GM20431 (cell line): ENCODE measurements around the gene CCDC57.

Experiments used
- in situ Hi-C: fragments of 300-500 bp; cut with MseI, MboI; formaldehyde crosslinking; loops from one replicate; pipeline ENCODE4 v1.15.0; 2020; ENCODE audit warnings: low sequenced_read_pairs; ENCODE audit not compliant: unreplicated experiment

CCDC57 gene

DNA sequence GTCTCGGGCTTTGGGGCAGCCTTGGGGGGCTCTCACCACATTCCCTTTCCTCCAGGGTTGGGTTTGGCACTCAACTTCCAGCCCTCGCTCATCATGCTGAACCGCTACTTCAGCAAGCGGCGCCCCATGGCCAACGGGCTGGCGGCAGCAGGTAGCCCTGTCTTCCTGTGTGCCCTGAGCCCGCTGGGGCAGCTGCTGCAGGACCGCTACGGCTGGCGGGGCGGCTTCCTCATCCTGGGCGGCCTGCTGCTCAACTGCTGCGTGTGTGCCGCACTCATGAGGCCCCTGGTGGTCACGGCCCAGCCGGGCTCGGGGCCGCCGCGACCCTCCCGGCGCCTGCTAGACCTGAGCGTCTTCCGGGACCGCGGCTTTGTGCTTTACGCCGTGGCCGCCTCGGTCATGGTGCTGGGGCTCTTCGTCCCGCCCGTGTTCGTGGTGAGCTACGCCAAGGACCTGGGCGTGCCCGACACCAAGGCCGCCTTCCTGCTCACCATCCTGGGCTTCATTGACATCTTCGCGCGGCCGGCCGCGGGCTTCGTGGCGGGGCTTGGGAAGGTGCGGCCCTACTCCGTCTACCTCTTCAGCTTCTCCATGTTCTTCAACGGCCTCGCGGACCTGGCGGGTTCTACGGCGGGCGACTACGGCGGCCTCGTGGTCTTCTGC lies 24.6 kb upstream of the CCDC57 start:
- in situ Hi-C loops: no loop called here

DNA sequence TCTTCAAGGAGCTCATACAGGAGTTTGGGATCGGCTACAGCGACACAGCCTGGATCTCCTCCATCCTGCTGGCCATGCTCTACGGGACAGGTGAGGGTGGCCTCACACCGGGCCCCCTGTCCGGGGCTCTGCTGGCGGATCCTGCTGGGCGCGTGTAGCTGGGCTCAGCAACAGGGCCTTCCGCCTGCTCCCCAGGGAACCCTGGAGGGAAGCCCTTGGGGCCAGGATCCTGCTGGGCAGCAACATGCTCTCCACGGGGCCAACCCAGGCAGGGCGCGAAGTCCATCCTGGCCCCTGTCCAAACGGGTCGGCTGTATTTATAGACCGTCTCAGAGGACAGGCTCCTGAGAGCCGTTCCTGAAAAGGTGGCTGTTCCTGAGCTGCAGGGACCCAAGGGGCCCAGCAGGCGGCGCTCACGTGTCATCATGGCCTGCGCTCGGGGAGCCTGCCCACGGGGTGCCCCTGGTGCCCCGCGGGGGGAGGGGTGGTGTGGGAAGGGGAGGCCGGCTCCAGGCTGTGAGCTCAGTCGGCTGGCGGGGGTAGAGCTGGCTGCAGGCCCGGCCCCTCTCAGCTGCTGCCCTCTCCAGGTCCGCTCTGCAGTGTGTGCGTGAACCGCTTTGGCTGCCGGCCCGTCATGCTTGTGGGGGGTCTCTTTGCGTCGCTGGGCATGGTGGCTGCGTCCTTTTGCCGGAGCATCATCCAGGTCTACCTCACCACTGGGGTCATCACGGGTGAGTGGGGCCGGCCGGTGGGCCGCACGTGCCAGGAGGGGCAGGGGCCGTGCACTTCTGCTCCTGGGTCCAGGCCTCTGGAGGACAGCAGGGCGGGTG lies 23.7 kb upstream of the CCDC57 start:
- in situ Hi-C loops: no loop called here

DNA sequence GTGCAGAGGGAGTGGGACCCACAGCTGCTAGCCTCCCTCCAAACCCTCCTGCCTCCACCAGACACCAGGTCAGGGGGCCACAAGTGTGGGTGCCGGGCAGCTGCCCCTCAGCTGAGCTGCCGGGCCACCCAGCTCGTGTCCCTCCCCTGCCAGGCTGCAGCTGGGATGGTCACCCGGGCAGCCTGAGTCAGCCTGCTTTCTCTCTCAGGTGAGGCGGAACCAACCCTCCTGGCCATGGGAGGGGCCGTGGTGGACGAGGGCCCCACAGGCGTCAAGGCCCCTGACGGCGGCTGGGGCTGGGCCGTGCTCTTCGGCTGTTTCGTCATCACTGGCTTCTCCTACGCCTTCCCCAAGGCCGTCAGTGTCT lies 23.1 kb upstream of the CCDC57 start:
- in situ Hi-C loops: no loop called here

DNA sequence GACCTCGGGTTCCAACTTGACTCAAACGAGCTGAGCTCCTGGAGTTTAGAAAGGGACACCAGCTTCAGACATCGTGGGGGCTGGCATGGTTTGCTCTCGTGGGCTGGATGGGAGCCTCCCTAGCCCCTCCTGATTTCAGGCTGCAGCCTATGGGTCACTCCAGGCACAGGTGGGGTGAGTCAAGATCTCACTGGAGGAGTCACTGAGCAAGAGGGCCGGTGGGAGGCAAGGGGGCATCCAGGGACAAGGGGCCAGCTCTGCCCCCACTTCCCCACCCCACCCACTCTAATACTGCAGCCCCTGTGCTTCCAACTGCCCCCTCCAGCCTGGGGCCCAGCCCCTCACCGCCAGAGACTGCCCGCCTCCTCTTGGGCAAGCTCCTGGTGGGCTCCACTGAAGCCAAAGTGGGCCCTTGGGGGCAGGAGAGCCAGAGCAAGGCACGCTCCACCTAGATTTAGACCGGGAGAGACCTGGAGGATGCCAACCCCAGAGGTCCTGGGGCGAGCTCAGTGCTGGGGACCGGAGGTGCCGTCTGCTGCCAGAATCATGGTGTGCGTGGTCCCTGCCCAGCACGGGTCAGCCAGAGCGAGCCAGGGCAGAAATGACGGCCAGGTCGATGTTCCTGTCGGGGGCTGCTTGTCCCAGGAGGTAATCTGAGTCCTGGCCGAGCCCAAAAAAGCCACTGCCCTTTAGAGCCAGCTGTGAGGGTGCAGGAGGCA lies 22.6 kb upstream of the CCDC57 start:
- in situ Hi-C loops: no loop called here

DNA sequence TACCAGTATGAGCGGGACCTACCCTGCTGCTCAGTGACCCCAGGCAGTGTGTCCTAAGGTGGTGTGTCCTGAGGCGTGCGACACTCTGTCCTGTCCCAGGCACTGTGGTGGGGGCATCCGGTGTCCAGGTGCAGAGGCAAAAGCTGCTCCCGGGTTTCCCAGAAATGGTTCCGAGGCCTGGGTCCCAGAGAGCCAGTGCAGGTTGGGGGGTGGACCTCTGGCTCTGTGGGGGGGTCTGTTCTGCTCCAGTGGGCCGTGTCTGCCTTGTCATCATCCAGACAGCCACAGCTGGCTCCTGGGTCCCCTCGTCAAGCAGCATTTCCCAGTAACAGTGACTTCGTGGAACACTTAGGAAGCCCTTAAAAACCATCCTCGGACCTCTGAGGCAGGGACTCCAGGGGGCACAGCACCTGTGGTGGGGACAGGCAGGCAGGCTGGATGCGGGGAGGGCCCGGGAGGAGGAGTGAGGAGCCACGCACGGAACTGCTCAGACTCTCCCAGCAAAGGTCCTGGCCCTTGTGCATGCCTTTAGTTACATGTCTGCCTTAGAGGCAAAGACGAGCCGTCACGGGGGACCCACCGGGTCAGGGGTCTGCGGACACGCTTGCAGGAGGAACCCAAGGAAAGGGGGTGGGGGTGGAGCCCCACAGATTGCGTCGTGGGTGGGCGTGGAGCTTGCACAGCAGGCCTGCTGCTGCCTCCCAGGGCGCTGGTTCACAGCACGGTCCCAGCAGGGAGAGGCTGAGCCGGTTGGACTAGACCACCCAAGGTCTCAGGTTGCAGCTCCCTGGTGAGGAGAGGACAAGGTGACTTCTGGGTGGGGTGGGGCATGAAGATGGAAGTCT lies 21.8 kb upstream of the CCDC57 start:
- in situ Hi-C loops: no loop called here

DNA sequence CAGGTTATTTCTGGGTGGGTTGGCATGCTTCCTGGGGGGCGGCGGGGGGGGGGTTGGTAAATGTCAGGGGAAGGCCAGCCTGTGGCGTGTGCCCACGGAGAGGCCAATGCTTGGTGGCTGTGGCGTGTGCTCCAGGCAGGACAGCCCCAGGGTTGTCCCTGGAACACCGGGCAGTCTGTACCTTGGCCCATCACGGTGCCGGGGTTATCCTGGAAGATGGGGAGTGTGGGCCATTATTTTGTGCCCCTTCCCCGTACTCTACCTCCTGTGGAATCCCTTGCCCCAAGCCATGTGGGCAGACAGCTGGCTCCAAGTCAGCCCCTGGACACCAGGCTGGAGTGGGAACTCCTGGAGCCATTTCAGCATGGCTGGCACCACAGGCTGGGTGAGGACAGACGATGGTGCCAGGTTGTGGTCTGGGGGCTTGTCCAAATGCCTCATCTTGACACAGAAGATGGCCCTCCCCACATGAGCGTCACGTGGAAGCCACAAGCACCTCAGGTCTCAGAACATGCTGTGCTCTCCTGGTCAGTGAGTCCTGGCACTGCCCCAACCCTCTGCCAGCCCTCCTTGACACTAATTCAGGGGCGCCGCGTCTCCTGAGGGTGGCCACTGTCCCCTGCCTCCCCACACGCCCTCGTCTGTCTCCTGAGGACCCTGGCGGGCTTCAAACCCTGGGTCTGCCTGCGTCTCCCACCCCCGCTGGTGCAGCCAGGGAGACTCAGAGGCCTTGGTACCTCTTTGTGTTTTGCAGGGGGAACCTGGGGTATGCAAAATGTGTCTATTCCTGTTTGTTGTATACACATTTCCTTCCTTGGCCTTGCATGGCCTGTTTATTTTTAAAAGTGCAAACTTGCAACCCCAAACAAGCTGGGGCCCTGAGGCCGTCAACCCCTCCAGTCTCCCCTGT lies 20.5 kb upstream of the CCDC57 start:
- in situ Hi-C loops: no loop called here

DNA sequence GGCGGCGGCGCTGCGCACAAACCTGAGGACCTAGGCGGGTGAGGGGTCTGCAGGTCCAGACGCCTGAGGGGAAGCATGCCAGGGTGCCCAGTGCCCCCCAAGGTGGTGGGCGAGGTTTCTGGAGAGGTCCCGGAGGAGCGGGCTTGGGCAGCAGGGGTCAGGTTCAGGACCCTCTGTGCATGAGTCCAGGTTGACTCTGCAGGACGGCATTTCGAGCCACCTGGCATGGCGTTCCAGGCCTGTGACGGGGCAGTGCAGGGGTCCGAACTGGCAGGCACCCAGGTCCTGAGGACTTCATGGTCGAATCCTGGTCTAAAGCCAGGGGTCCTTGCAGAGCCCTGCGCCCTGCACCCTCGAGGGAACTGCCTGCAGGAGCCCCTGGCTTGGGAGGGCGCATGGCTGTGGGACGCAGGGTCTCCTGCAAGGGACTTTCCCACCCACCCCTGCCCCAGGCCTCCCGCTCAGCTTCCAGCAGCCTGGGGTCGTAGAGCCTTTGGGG lies 19.7 kb upstream of the CCDC57 start:
- in situ Hi-C loops: no loop called here

DNA sequence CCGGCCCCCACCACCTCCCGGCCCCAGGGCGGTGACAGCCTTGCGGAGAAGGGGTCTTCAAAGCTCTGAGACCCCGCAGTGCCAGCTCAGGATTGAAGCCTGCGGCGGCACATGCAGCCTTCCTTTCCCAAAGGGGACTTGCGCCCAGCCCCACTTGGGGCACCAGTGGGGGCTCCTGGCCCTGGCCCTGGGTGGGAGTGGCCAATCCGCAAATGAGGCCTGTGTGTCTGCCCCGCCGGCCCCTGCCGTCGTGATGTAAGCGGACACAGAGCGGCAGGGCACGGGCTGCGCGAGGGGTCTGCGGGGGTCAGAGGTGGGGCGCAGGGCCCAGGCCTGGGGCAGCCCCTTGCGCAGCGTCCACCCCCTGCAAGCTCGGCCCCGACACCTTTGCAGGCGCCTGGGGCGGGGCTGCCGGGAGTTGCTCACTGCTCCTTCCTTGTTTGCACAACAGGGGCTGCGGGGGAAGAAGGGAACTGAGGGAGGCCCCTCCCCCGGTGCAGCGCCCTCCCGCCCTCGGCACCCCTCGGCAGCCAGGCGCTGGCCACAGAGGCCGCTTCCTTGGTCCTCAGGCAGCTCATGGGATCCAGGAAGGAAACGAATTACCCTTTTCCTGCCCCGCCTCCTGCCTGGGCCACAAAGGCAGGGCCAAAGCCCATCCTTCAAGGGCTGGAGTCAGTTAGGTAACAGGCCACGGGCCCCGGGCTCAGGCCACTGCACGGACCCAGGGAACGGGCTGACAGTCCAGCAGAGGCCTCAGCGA lies 19.1 kb upstream of the CCDC57 start:
- in situ Hi-C loops: no loop called here

DNA sequence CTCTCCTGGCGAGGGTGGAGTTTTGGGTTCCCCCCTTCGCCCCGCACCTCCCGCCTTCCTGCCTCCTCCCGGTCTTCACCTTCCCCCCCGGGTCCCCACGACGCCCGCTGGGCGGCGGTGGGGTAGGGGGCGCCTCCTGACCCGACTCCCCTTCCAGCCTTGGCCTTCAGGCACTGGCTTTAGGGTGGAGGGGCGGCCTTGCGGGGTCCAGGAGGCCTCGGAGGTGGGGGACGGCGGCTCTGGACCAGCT lies 18.6 kb upstream of the CCDC57 start:
- in situ Hi-C loops: no loop called here

DNA sequence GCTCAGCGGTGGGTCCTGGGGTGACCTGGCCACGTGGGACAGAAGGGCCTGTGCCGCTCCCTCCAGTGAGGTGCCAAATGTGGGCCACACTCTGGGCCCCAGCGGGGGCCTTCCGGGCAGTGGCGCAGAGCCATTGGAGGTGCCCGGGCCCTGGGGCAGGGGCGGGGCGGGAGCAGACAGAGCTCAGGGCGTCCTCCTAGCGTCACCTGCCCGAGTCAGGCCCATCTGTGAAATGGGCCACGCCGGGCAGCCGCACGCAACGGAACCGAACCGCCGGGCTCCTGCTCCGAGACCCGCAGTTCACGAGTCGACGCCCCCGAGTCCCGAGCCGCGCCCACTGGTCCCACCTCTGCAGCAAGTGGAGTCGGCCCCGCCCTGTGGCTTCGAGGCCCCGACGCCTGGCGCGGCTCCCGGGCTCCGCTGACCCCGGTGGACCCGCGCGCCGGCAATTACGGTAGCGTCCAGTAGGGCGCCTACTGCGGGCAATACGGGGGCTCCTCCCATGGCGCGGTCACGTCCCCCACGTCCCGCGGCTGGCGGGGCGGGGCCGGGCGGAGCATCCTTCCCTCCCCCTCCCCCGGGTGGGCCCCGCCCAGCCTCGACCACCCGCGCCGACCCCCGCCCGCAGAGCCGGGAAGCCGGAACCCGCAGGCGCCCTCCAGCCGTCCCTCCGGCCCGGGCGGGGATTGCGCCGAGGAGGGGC lies 18.1 kb upstream of the CCDC57 start:
- in situ Hi-C loops: no loop called here

DNA sequence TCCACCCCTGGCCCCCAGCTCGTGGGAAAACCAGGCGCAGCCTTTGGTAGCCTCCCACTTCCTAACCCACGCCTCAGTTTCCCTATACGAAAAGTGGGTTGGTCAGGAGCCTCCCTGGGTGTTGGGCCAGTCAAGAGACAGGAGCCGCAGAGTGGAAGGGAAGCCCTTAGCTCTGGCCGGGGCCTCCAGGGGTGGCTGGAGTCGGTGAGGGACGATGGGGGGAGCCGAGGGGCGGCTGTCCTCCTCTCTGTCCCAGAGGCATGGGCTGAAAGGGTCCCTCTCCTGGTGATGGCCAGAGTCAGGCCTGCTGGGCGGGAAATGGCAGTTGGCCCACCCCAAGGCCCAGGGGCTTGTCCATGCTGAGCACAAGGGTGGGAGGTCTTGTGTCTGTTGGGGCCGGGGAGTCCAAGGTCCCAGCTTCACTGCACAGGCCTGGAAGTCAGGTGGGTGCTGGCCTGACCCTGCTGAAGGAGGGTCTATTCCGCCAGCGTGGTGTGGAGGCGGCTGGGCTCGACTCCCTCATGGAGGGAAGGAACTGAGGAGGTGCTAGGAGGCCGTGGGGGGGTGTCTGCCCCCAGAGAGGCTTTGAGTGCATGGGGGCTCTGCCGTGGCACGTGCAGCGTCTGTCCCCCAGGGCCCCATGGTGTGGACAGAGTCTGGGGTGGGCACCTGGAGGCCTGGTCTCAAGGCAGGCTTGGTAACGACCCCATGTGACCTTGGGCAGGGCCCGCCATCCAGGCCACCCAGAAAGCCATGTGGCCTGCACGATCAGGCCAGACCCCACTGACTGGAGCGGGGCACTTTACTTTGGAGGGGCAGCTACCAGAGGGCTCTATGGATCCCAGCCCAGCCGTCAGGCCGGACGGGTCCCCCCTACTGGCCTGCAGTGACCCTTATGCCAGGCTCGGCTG lies 17.3 kb upstream of the CCDC57 start:
- in situ Hi-C loops: no loop called here

DNA sequence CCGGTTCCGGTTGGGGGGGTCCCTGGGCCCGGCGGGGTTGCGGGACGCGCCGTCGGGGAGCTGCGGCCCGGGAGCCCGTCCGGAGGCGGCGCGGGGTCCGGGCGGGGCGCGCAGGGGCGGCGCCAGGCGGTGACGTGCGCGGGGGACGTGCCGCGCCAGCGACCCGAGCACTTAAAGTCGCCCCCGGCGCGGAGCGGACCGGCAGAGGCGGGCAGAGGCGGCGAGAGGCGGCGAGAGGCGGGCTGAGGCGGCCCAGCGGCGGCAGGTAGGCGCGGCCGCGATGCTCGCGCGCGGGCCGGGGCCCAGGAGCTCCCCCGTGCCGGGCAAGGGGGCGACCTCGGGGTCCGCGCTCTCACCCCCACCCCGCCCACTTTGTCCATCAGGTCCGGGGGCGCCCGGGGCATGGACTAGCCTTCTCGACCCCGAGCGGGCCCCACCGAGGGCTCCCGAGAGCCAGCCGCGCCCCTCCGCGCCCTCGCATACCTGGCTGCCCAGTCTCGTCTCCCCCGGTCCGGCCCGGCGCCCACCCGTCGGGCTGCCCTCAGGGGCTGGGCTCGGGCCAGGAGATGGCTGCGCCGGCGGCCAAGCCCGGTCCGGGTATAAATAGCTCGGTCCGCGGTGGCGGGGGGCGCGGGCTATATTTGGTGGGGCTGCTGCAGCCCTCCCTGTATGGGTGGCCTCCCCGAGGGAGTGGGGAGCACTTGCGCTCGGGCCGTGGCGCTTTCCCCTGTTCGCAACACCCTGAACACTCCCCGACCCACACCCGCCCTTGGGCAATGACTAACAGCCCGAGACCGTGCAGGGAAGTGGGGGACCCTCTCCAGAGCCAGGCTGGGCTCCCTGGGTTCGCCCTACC lies 16.4 kb upstream of the CCDC57 start, which contains the start of gene SLC16A3:
TSS of gene SLC16A3 (plus strand) at position 201 of the 856 bp plus-strand sequence. CDS start 6,967 bp downstream, outside the sequence.
- in situ Hi-C loops: no loop called here

DNA sequence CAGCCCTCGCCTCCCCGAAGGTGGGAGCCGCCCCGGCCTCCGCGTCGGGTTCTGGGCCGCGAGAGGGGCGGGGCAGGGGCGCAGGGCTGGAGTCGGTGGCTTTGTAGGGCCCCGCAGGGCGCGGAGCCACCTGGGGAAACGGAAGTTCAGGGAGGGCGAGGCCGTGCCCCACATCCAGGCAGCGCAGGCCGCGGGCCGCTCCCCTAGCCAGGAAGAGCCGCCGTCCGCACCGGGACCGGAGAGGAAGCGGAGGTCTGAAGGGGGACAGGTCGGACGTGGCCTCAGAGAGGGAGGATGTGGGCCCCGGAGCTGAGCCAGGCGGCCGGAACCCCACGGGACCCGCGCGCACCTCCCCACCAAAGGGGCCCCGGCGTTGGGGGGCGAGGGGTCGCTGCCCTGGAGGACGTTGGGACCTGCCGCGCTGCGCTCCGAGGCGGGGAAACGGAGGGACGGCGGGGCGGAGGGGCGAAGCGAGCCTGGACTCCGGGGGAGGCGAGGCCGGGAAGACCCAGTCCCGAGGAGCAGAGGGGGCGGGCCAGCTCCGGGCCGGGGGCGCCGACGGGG lies 15.7 kb upstream of the CCDC57 start:
- in situ Hi-C loops: no loop called here

DNA sequence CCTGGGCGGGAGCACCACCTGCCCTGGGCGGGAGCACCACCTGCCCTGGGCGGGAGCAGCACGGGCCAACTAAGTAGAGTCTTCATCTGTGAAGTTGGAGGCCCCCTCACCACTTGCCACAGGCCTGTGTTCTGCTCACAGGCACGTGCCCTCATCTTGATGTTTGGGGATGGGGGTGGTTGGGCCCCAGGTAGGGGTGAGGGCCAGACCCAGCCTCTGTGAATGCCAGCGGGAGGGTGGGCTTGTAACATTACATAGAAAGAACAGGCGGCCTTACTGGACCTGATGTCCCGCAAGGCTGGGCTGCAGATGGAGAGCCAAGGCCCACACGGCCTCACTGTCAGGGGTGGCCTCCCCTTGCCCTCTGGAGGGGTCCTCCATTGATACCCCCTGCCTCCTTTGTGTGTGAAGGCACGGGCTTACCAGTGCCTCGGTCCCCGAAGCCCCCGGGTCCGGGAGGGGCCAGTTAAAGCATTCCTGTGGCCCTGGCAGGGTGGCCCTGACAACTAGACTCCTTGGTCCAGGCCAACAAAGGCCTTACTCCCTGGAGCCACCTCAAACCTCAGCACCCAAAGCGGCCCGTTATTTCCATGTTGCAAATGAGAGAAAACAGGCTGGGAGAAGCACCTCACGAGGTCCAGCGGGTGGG lies 15.1 kb upstream of the CCDC57 start:
- in situ Hi-C loops: no loop called here
